DOHH2 (cell line): ENCODE measurements around the gene RUNX1.

Experiments
- EZH2phosphoT487 ChIP-seq: fragments of 200-600 bp; sonication (generic); IDR thresholded peaks from 2 replicates; pipeline ENCODE4 v1.6.1; 2017; ENCODE audit warnings: borderline replicate concordance, mild to moderate bottlenecking, antibody characterized with exemption, low read length, moderate library complexity, mixed read lengths
- TF ChIP-seq, protein P1 (sequence below): fragments of 200-600 bp; sonication (generic); IDR thresholded peaks from one replicate; pipeline ENCODE4 v1.5.1; 2014; ENCODE audit warnings: antibody characterized with exemption, mild to moderate bottlenecking, low read depth, low read length; ENCODE audit not compliant: poor library complexity, severe bottlenecking

DNA sequence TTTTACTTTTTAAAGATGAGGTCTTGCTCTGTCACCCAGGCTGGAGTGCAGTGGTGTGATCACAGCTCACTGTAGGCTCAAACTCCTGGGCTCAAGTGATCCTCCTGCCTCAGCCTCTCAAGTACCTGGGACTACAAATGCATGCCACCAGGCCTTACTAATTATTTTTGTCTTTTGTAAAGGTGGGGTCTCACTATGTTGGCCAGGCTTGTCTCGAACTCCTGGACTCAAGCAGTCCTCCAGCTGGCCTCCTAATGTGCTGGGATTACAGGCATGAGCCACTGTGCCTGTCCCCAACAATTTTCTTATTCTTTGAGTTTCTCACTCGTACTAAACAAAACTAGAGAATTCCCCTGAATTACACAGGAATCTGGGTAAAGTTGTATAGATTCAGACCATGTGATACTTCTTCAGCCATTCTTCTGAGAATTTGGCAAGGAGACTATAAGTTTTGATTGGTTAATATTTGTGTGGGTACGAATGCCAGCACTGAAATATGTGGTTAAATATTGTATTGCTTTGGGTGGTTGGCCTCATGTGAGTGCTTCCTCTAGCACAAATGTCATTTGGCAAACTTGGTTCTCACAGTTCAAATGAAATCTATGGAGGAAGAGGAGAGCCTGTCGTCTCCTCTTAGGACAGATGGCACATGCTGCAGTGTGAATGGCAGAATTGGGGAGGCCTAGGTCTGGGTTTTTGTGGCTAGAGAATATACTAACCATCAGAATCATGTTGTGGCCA lies 104.9 kb downstream of the RUNX1 start:
- TF ChIP-seq, protein P1, sequence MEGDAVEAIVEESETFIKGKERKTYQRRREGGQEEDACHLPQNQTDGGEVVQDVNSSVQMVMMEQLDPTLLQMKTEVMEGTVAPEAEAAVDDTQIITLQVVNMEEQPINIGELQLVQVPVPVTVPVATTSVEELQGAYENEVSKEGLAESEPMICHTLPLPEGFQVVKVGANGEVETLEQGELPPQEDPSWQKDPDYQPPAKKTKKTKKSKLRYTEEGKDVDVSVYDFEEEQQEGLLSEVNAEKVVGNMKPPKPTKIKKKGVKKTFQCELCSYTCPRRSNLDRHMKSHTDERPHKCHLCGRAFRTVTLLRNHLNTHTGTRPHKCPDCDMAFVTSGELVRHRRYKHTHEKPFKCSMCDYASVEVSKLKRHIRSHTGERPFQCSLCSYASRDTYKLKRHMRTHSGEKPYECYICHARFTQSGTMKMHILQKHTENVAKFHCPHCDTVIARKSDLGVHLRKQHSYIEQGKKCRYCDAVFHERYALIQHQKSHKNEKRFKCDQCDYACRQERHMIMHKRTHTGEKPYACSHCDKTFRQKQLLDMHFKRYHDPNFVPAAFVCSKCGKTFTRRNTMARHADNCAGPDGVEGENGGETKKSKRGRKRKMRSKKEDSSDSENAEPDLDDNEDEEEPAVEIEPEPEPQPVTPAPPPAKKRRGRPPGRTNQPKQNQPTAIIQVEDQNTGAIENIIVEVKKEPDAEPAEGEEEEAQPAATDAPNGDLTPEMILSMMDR: no peak
- no peak for TF ChIP-seq EZH2phosphoT487
